Urinary bladder (tissue), 4 donors: ENCODE results near the gene ADAMTS18. TPM values are rescaled to one million over a fixed set of nuclear protein-coding genes. Genes with fewer than 3 reads are reported as not detected.

Experiments used
- DNase-seq: peaks from one replicate; pipeline ENCODE4 v3.0.0-alpha.2; 2015; ENCODE audit errors: extremely low spot score
- H3K27ac ChIP-seq: one replicate; pipeline ENCODE4 v1.5.1; 2013; ENCODE audit warnings: low read depth, mild to moderate bottlenecking, moderate library complexity
- H3K36me3 ChIP-seq: one replicate; pipeline ENCODE4 v1.6.1; 2013; ENCODE audit warnings: mild to moderate bottlenecking, moderate library complexity; ENCODE audit not compliant: insufficient read depth
- H3K4me1 ChIP-seq: one replicate; pipeline ENCODE4 v1.6.1; 2013; ENCODE audit warnings: mild to moderate bottlenecking, moderate library complexity; ENCODE audit not compliant: insufficient read depth
- H3K4me3 ChIP-seq: one replicate; pipeline ENCODE4 v1.5.1; 2013; ENCODE audit warnings: low read depth, low read length
- WGBS: extraction: QIAGEN DNeasy Blood & Tissue Kit; methylation state at CpG from one replicate; pipeline ENCODE4 v1.1.7; 2013; 5-methylcytosine and 5-hydroxymethylcytosine counted together
- polyA plus RNA-seq: library from polyadenylated mRNA; stranded (reverse); fragments of 200-250 nt; gene quantifications from one replicate; pipeline ENCODE4 v1.2.3, GENCODE V29; 2013
- total RNA-seq: library from RNA; depleted of rRNA; stranded (reverse); fragments of >200 nt; gene quantifications from one replicate; pipeline ENCODE4 v1.2.3, GENCODE V29; 2014
- donor health status: healthy with polysubstance abuse.
- donor health status: healthy.

The ADAMTS18 gene
- total and polyA plus RNA-seq, 2 donors: 0.06 to 6.7 TPM

GRCh38 chr16:77359065-77359502, 75.8 kb downstream of the ADAMTS18 start:
- DNase-seq: peak; percentile 15
- WGBS: 39% methylated on average over 4 of the region's 4 CpGs
- Histone ChIP-seq H3K36me3 (no peaks in the 10 kb centered on the region), H3K4me1 (no peaks in the 10 kb centered on the region), H3K4me3 (no peak overlapping the region), H3K27ac (no peak overlapping the region)

GRCh38 chr16:77353587-77354263, 81.1 kb downstream of the ADAMTS18 start:
- H3K27ac ChIP-seq: no peak overlapping the region
- H3K4me1 ChIP-seq: no peaks in the 10 kb centered on the region
- H3K4me3 ChIP-seq: no peak overlapping the region
- H3K36me3 ChIP-seq: no peaks in the 10 kb centered on the region
- WGBS: 35% methylated on average over 4 of the region's 4 CpGs
- no peak for DNase-seq

GRCh38 chr16:77344341-77344740, 90.5 kb downstream of the ADAMTS18 start:
- Histone ChIP-seq H3K27ac (no peak overlapping the region), H3K4me1 (no peaks in the 10 kb centered on the region), H3K4me3 (no peak overlapping the region), H3K36me3 (no peaks in the 10 kb centered on the region)
- DNase-seq: no peak
- WGBS: 89% methylated on average over 6 of the region's 6 CpGs

GRCh38 chr16:77336637-77337036, 98.2 kb downstream of the ADAMTS18 start:
- 25% methylated on average over 2 of the region's 2 CpGs for WGBS
- H3K36me3 ChIP-seq: no peaks in the 10 kb centered on the region
- DNase-seq: no peak
- no peak overlapping the region for H3K4me3 ChIP-seq
- H3K27ac ChIP-seq: no peak overlapping the region
- H3K4me1 ChIP-seq: no peaks in the 10 kb centered on the region

- Histone ChIP-seq H3K36me3 (no peaks in the 10 kb centered on the region), H3K4me3 (no peak overlapping the region), H3K27ac (no peak overlapping the region), H3K4me1 (no peaks in the 10 kb centered on the region)
- 83% methylated on average over 12 of the region's 12 CpGs for WGBS
- DNase-seq: no peak
Measured at GRCh38 chr16:77335652-77336234, 99.1 kb downstream of the ADAMTS18 start.

GRCh38 chr16:77332792-77333191, 102.0 kb downstream of the ADAMTS18 start:
- 72% methylated on average over 5 of the region's 5 CpGs for WGBS
- Histone ChIP-seq H3K27ac (no peak overlapping the region), H3K4me1 (no peaks in the 10 kb centered on the region), H3K4me3 (no peak overlapping the region), H3K36me3 (no peaks in the 10 kb centered on the region)
- DNase-seq: no peak

GRCh38 chr16:77331802-77332586, 102.8 kb downstream of the ADAMTS18 start:
- H3K36me3 ChIP-seq: no peaks in the 10 kb centered on the region
- no peak for DNase-seq
- H3K27ac ChIP-seq: no peak overlapping the region
- WGBS: 49% methylated on average over 9 of the region's 9 CpGs
- H3K4me1 ChIP-seq: no peaks in the 10 kb centered on the region
- no peak overlapping the region for H3K4me3 ChIP-seq

- H3K4me3 ChIP-seq: no peak overlapping the region
- H3K27ac ChIP-seq: no peak overlapping the region
- H3K4me1 ChIP-seq: no peaks in the 10 kb centered on the region
- no peak for DNase-seq
- H3K36me3 ChIP-seq: no peaks in the 10 kb centered on the region
Measured at GRCh38 chr16:77331043-77331442, 103.8 kb downstream of the ADAMTS18 start.

- H3K27ac ChIP-seq: no peak overlapping the region
- 66% methylated on average over 5 of the region's 5 CpGs for WGBS
- no peak for DNase-seq
- no peak overlapping the region for H3K4me3 ChIP-seq
- no peaks in the 10 kb centered on the region for H3K4me1 ChIP-seq
- no peaks in the 10 kb centered on the region for H3K36me3 ChIP-seq
Measured at GRCh38 chr16:77330332-77331042, 104.3 kb downstream of the ADAMTS18 start.

GRCh38 chr16:77328768-77329167, 106.1 kb downstream of the ADAMTS18 start:
- Histone ChIP-seq H3K4me3 (no peak overlapping the region), H3K36me3 (no peaks in the 10 kb centered on the region), H3K4me1 (no peaks in the 10 kb centered on the region), H3K27ac (no peak overlapping the region)
- 61% methylated on average over 4 of the region's 4 CpGs for WGBS
- no peak for DNase-seq

- no peak overlapping the region for H3K27ac ChIP-seq
- no peaks in the 10 kb centered on the region for H3K4me1 ChIP-seq
- WGBS: 76% methylated on average over 7 of the region's 7 CpGs
- no peak overlapping the region for H3K4me3 ChIP-seq
- no peaks in the 10 kb centered on the region for H3K36me3 ChIP-seq
- DNase-seq: no peak
Measured at GRCh38 chr16:77328274-77328673, 106.6 kb downstream of the ADAMTS18 start.

- DNase-seq: no peak
- Histone ChIP-seq H3K27ac (no peak overlapping the region), H3K36me3 (no peaks in the 10 kb centered on the region), H3K4me3 (no peak overlapping the region), H3K4me1 (no peaks in the 10 kb centered on the region)
- 90% methylated on average over 2 of the region's 2 CpGs for WGBS
Measured at GRCh38 chr16:77327717-77328116, 107.1 kb downstream of the ADAMTS18 start.

GRCh38 chr16:77324729-77325128, 110.1 kb downstream of the ADAMTS18 start:
- no peaks in the 10 kb centered on the region for H3K36me3 ChIP-seq
- no peak overlapping the region for H3K27ac ChIP-seq
- 51% methylated on average over 3 of the region's 3 CpGs for WGBS
- no peak overlapping the region for H3K4me3 ChIP-seq
- DNase-seq: no peak
- H3K4me1 ChIP-seq: no peaks in the 10 kb centered on the region
